SK-N-SH treated with all-trans-retinoic acid at 6 μM for 48 hours (cell line): Measurements from ENCODE around the gene TMEM125.

ENCODE experiments used
- ATAC-seq: fragments of 200-7000 bp; cut with Tn5 transposase; 3 replicates; pipeline ENCODE4 v1.9.1; 2020; ENCODE audit warnings: mild to moderate bottlenecking, moderate library complexity
- ARNTL ChIP-seq: fragments of 450-650 bp; formaldehyde crosslinking; IDR thresholded peaks from 2 replicates; pipeline ENCODE4 v1.5.0; 2020; ENCODE audit warnings: low read depth, mild to moderate bottlenecking, moderate library complexity, borderline replicate concordance
- BACH2 ChIP-seq: fragments of 250-450 bp; sonication (Bioruptor Pico); IDR thresholded peaks from 2 replicates; pipeline ENCODE4 v1.9.0; 2021; ENCODE audit warnings: mild to moderate bottlenecking, borderline replicate concordance
- CREB5 ChIP-seq: fragments of 250-450 bp; sonication (Bioruptor Pico); IDR thresholded peaks from 2 replicates; pipeline ENCODE4 v1.5.1; 2020; ENCODE audit warnings: low read depth, mild to moderate bottlenecking, moderate library complexity
- CSRNP3 ChIP-seq: fragments of 250-450 bp; sonication (Bioruptor Pico); IDR thresholded peaks from 2 replicates; pipeline ENCODE4 v1.5.1; 2021; ENCODE audit warnings: mild to moderate bottlenecking, moderate library complexity
- GLIS3 ChIP-seq: fragments of 250-450 bp; sonication (Bioruptor Pico); IDR thresholded peaks from 2 replicates; pipeline ENCODE4 v1.5.0; 2020; ENCODE audit warnings: mild to moderate bottlenecking, moderate library complexity
- ISL1 ChIP-seq: fragments of 250-450 bp; sonication (Bioruptor Pico); IDR thresholded peaks from 2 replicates; pipeline ENCODE4 v2.1.2; 2022; ENCODE audit warnings: mild to moderate bottlenecking, moderate library complexity
- OSR1 ChIP-seq: fragments of 250-450 bp; sonication (Bioruptor Pico); IDR thresholded peaks from 2 replicates; pipeline ENCODE4 v1.8.0; 2022; ENCODE audit warnings: moderate library complexity, mild to moderate bottlenecking, inconsistent platforms
- POU6F1 ChIP-seq: fragments of 250-450 bp; sonication (Bioruptor Pico); IDR thresholded peaks from 2 replicates; pipeline ENCODE4 v1.8.0; 2021; ENCODE audit warnings: low read depth, mild to moderate bottlenecking, moderate library complexity, borderline replicate concordance
- RARB ChIP-seq: fragments of 250-450 bp; sonication (Bioruptor Pico); IDR thresholded peaks from 2 replicates; pipeline ENCODE4 v1.8.0; 2021; ENCODE audit warnings: mild to moderate bottlenecking, moderate library complexity
- SNAI2 ChIP-seq: fragments of 250-450 bp; sonication (Bioruptor Pico); IDR thresholded peaks from 2 replicates; pipeline ENCODE4 v1.5.0; 2020; ENCODE audit warnings: mild to moderate bottlenecking, moderate library complexity
- TCF4 ChIP-seq: fragments of 250-450 bp; sonication (Bioruptor Pico); IDR thresholded peaks from 2 replicates; pipeline ENCODE4 v1.8.0; 2021; ENCODE audit warnings: mild to moderate bottlenecking, moderate library complexity, borderline replicate concordance
- TOX ChIP-seq: fragments of 250-450 bp; sonication (Bioruptor Pico); IDR thresholded peaks from 2 replicates; pipeline ENCODE4 v1.8.0; 2021; ENCODE audit warnings: mild to moderate bottlenecking, moderate library complexity, borderline replicate concordance
- TSHZ2 ChIP-seq: fragments of 250-450 bp; sonication (Bioruptor Pico); IDR thresholded peaks from 2 replicates; pipeline ENCODE4 v1.5.0; 2020; ENCODE audit warnings: mild to moderate bottlenecking, moderate library complexity
- ZFP3 ChIP-seq: fragments of 250-450 bp; sonication (Bioruptor Pico); IDR thresholded peaks from 2 replicates; pipeline ENCODE4 v1.5.0; 2020; ENCODE audit warnings: mild to moderate bottlenecking, moderate library complexity
- ZFP30 ChIP-seq: fragments of 450-650 bp; formaldehyde crosslinking; IDR thresholded peaks from 2 replicates; pipeline ENCODE4 v1.5.0; 2022; ENCODE audit warnings: mild to moderate bottlenecking, moderate library complexity
- ZNF565 ChIP-seq: fragments of 450-650 bp; formaldehyde crosslinking; conservative IDR thresholded peaks from 2 replicates; pipeline ENCODE4 v1.5.0; 2020; ENCODE audit warnings: low read depth, mild to moderate bottlenecking, moderate library complexity
- ZNF70 ChIP-seq: fragments of 450-650 bp; formaldehyde crosslinking; IDR thresholded peaks from 2 replicates; pipeline ENCODE4 v1.5.0; 2020; ENCODE audit warnings: mild to moderate bottlenecking, moderate library complexity
- TF ChIP-seq, protein P1 (sequence below): fragments of 250-450 bp; sonication (Bioruptor Pico); IDR thresholded peaks from 2 replicates; pipeline ENCODE4 v1.8.0; 2020; ENCODE audit warnings: mild to moderate bottlenecking, moderate library complexity, borderline replicate concordance

TMEM125 gene

GRCh38 chr1:43305461-43305860, 35.7 kb downstream of the TMEM125 start:
- no peak for TF ChIP-seq ISL1 (CRISPR knock-in tag)
- TF ChIP-seq TCF4: no peak
- TF ChIP-seq TOX (CRISPR knock-in tag): no peak
- TF ChIP-seq ZFP30 (CRISPR knock-in tag): no peak
- TF ChIP-seq SNAI2: no peak
- TF ChIP-seq BACH2 (CRISPR knock-in tag): no peak
- TF ChIP-seq OSR1 (CRISPR knock-in tag): no peak
- no peak for TF ChIP-seq ZNF70 (CRISPR knock-in tag)
- TF ChIP-seq ARNTL (CRISPR knock-in tag): no peak
- no peak for TF ChIP-seq ZNF565 (CRISPR knock-in tag)
- TF ChIP-seq, protein P1, sequence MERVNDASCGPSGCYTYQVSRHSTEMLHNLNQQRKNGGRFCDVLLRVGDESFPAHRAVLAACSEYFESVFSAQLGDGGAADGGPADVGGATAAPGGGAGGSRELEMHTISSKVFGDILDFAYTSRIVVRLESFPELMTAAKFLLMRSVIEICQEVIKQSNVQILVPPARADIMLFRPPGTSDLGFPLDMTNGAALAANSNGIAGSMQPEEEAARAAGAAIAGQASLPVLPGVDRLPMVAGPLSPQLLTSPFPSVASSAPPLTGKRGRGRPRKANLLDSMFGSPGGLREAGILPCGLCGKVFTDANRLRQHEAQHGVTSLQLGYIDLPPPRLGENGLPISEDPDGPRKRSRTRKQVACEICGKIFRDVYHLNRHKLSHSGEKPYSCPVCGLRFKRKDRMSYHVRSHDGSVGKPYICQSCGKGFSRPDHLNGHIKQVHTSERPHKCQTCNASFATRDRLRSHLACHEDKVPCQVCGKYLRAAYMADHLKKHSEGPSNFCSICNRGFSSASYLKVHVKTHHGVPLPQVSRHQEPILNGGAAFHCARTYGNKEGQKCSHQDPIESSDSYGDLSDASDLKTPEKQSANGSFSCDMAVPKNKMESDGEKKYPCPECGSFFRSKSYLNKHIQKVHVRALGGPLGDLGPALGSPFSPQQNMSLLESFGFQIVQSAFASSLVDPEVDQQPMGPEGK (CRISPR knock-in tag): no peak
- no peak for TF ChIP-seq GLIS3 (CRISPR knock-in tag)
- no peak for TF ChIP-seq TSHZ2 (CRISPR knock-in tag)
- ATAC-seq: no peak

DNA sequence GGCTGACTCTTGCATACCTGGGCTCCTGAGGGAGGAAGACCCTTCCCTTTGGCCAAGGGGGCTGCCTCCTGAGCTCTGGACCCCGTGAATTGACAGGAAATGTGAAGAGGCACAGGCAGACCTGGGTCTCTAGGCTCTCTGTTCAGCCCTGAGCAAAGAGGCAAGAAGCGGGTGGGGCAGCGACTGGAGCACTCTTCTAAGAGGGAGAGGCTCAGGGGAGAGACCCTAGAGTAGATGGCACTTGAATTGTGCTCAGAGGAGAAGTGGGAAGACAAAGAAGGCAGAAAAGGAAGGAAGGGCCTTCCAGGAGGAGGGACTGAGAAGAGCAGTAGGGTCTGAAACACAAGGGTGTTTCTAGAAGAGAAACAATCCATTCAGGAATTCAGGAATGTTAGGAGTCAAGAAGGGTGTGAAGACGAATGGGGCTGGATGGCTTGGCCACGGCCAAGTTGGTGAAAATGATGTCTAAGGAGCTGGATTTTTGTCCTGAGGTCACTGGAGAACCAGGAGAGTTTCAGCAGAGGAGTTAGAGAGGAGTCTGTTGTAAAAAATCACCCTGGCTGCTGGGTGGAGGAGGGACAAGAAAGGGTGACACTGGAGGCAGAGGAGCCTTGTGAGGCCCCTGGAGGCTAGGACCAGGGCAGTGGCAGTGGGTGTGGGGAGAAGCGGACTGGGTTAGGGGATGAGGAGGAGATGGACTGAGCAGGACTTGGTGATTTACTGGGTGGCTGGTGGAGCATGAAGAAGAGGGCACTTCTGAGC, 36.3 kb downstream of the TMEM125 start:
- TF ChIP-seq RARB (CRISPR knock-in tag): no peak
- no peak for TF ChIP-seq TOX (CRISPR knock-in tag)
- no peak for TF ChIP-seq CSRNP3 (CRISPR knock-in tag)
- no peak for TF ChIP-seq ZFP30 (CRISPR knock-in tag)
- TF ChIP-seq TSHZ2 (CRISPR knock-in tag): no peak
- TF ChIP-seq, protein P1 (CRISPR knock-in tag): no peak
- TF ChIP-seq CREB5: no peak
- no peak for TF ChIP-seq ZFP3 (CRISPR knock-in tag)
- TF ChIP-seq OSR1 (CRISPR knock-in tag): no peak
- no peak for TF ChIP-seq ZNF70 (CRISPR knock-in tag)
- TF ChIP-seq POU6F1 (CRISPR knock-in tag): no peak
- no peak for ATAC-seq
